Stomach (tissue), 4 donors: Measurements from ENCODE around the gene CNTD1.

ENCODE experiments used
- CTCF ChIP-seq, 7 experiments: fragments of 450-650 bp in 4 of 7; fragments of 200-600 bp in 3 of 7; sonication (generic) in 3 of 7; IDR thresholded peaks; one replicate each; pipeline ENCODE4 v1.5.1; 2016 to 2019; ENCODE audit warnings: antibody characterized with exemption in 7 of 7, control low read depth in 2 of 7, mild to moderate bottlenecking in 1 of 7
- POLR2A ChIP-seq, 4 donors: fragments of 450-650 bp; IDR thresholded peaks; one replicate each; pipeline ENCODE4 v1.6.1; 2016; ENCODE audit warnings: antibody characterized with exemption in 4 of 4, control low read depth in 2 of 4, mild to moderate bottlenecking in 1 of 4, moderate library complexity in 1 of 4

GRCh38 chr17:42846594-42847280, 48.1 kb downstream of the CNTD1 start:
- TF ChIP-seq CTCF (IDR thresholded peaks at IDR 0.05) (no peak), POLR2A (IDR thresholded peaks at IDR 0.05) (no peak)
